HG03045 (cell line): Measurements from ENCODE around the gene ANKZF1.

ENCODE experiments used
- ATAC-seq: cut with Tn5 transposase; IDR thresholded peaks from one replicate; pipeline ENCODE4 v1.9.1; 2021; ENCODE audit warnings: mild to moderate bottlenecking, moderate library complexity; ENCODE audit not compliant: unreplicated experiment

Gene ANKZF1

DNA sequence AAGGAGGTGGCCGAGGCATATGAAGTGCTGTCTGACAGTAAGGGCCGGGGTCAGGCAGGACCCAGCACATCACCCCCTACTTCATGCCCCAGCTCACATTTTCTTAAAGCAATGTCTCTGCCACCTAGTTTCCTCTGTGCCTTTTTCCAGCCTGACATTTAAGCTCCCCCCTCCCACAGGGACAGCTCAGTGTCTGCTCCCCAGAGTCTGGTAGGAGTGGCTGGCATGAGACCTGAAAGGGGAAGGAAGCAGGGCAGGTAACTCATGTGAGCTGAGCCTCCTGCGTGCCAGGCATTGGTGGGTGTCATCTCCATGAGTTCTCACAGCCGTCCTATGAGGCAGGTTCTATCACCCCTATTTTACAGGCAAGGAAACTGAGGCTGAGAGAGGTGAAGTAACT is 51.0 kb downstream of the ANKZF1 start:
- no peak for ATAC-seq

- no peak for ATAC-seq
Observed at GRCh38 chr2:219281588-219281987, 52.0 kb downstream of the ANKZF1 start.

DNA sequence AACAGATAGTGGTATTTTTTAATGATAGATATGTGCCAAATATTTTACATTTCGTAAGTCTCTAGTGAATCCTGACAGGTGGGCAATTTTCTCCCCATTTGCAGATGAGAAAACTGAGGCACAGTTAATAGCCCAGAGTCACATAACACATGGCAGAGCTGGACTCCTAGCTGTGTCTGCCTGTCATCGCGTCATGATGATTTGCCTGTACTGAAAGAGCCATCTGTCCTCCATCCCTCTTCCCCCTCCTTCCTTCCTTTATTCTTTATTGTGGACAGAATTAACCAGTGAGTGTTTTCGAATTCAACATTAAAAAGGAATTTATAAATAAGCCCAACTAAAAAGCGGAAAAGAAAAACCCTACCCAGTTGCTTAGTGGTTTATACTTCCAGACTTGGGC is 52.8 kb downstream of the ANKZF1 start:
- ATAC-seq = no peak

DNA sequence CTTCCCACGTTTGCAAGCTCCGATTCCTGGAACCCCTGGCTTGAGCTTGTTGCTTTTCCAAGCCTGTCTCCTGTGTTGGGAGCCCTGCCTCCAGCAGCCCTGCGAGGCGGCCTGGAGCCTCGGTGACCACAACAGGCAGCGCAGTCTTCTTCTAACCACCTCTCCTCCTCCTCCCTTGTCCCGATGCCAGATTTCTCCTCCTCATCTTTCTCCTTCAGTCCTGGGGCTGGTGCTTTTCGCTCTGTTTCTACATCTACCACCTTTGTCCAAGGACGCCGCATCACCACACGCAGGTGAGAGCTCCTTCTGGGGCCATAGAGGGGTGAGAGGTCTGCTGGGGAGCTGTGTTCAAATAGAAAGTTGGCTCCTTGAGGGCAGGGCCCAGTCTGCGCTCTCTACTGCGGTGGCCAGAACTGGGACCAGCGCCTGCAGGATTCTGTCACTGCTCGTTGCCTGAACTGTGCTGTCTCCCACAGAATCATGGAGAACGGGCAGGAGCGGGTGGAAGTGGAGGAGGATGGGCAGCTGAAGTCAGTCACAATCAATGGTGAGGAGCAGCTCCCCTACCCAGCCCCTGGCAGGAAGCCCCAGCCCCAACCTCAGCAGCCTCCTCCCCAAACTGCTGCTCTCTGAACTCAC is 53.5 kb downstream of the ANKZF1 start:
- ATAC-seq = no peak

DNA sequence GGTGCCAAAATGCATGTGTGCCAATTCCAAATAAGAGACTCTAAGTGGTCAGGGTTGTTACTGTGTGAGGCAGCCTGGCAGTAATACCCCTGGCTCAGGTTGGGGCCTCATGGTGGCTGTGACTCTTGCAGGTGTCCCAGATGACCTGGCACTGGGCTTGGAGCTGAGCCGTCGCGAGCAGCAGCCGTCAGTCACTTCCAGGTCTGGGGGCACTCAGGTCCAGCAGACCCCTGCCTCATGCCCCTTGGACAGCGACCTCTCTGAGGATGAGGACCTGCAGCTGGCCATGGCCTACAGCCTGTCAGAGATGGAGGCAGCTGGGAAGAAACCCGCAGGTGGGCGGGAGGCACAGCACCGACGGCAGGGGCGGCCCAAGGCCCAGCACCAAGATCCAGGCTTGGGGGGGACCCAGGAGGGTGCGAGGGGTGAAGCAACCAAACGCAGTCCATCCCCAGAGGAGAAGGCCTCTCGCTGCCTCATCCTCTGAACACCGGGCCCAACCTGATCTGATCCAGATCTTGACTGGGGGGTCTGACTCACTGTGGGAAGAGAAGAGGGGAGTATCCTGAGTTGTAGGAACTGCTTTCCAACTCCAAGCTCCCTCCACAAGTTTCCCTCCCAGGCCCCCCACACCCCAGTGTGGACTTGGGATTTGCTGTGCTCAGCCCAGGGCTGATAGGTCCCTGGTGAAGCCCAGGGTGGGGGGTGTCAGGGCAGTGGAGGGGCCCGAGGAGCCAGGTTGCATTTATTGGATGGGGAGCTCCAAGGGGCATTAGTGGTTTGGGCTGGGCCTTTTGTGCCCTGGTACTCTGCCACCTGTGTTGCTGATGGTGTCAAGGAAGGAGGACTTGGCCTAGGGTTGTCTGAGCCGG is 55.1 kb downstream of the ANKZF1 start:
- ATAC-seq = no peak

- ATAC-seq = no peak
Observed at GRCh38 chr2:219285373-219285735, 55.7 kb downstream of the ANKZF1 start.

DNA sequence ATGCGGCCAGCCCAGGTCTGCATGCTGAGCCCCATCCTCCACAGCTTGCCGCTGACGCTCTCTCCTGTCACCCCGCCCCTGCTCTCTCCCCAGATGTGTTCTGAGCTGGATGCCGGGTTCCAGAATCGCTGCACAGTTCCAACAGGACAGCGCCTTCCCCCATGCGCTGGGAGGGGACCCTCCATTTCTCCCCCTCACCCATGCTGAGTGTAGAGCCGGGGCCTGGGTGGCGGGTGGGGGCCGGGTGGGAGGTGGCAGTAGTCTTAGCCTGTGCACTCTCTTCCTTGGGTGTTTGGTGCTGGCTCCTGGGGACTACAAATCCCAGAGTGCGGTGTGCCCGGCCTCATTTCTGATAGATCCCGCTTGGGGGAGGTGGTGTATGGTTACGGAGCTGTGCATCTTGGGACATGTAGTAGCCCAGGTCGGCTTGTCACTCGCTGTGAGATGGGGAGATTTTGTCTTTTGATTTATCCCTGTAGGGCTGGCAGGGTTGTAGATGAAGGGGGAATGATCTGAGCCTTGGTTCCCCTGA is 56.4 kb downstream of the ANKZF1 start:
- no peak for ATAC-seq
